GM18868 (cell line): ENCODE data around the gene PSMD8.
"Not testable (repeated sequence)": the region's sequence is repeated elsewhere in the genome, so short reads cannot be mapped to it uniquely, and the experiment has no call there.

Source experiments
- ATAC-seq: cut with Tn5 transposase; IDR thresholded peaks from one replicate; pipeline ENCODE4 v1.9.1; 2021; ENCODE audit warnings: mild to moderate bottlenecking, moderate library complexity; ENCODE audit not compliant: unreplicated experiment

PSMD8 gene

DNA sequence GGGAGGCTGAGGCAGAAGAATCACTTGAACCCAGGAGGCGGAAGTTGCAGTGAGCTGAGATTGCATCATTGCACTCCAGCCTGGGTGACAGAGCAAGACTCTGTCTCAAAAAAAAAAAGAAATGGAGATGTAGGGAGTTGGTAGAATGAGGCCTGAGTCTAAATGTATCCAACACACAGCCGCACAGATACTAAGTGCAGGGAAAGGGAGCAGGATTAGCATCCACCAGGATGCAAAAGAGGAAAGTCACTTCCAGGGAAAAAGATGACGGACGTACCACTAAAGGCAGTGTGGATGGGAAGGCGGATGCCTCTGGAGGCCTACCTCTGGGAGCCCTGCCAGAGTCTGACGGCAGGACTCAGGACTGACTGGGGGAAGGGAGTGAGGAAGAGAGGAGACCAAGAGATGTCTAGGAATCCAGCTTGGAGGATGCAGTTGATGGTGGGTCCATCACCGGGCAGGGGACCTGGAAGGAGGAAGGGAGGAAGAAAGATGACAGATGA is 35.3 kb downstream of the PSMD8 start:
- no peak for ATAC-seq

- not testable (repeated sequence) for ATAC-seq
These were observed 36.0 kb downstream of the PSMD8 start for GRCh38 chr19:38410407-38410806.

DNA sequence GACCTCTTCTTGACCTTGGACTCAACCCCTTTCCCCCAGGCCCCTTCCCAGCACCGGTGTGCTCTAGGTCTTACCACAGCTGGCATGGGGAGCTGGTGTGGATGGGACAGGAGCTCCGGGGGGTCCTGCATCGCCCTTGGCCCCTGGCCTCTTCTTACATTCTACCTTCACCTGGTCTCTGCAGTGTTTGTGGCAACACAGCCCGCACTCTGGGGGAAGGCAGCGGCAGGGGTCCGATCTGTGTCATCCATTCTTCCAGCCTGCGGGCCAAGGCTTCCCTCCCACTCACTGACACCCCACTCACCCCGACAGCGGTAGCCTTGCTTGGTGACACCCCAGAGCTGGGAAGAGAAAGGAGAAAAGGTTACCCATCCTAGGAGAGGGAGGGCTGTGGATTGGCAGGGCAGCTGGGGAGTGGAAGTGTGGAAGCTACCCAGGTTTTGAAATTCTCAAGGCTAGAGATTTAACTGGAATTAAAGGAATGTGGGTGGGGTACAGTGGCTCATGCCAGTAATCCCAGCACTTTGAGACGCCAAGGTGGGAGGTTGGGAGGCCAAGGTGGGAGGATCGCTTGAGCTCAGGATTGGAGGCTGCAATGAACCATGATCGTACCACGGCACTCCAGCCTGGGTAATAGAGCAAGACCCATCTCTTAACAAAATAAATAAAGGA is 36.8 kb downstream of the PSMD8 start:
- no peak for ATAC-seq

DNA sequence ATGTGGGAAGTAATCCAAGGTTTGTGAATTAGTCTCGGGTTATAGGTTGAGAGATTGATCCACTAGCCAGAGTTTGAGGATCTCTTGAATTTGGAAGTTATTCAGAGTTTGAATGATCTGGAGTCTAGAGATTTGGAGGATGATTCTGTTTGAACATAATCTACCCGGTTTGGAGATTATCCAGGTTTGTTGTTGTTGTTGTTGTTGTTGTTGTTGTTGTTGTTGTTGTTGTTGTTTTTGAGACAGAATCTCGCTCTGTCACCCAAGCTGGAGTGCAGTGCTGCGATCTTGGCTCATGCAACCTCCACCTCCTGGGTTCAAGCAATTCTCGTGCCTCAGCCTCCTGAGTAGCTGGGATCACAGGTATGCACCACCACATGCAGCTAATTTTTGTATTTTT is 37.5 kb downstream of the PSMD8 start:
- ATAC-seq = not testable (repeated sequence)

GRCh38 chr19:38412491-38412890 is 38.1 kb downstream of the PSMD8 start:
- ATAC-seq = no peak

GRCh38 chr19:38412961-38413360 is 38.6 kb downstream of the PSMD8 start:
- ATAC-seq = no peak

GRCh38 chr19:38413416-38413815 is 39.0 kb downstream of the PSMD8 start:
- no peak for ATAC-seq

DNA sequence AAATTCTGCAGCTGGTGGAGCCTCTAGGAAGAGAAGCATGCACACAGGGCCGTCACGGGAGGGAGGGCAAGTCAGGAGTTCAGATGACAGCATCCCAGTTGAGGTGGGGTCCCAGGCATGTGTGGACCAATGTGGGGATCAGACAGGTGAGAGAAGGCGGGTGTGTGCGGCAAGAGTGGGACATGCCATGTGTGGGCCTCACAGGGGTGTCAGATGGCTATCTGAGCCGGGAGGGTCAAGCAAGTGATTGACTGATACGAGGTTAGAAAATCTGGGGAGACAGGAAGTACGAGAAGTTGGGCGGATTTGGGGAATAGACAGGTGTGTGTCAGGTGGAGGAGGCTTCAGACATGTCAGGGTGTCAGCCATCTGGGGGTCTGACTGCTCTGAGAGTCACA is 42.8 kb downstream of the PSMD8 start:
- no peak for ATAC-seq

- ATAC-seq = no peak
These were observed 43.5 kb downstream of the PSMD8 start for GRCh38 chr19:38417544-38418506.

- no peak for ATAC-seq
These were observed 46.6 kb downstream of the PSMD8 start for GRCh38 chr19:38420935-38421334.

- no peak for ATAC-seq
These were observed 47.5 kb downstream of the PSMD8 start for GRCh38 chr19:38421856-38422255.

DNA sequence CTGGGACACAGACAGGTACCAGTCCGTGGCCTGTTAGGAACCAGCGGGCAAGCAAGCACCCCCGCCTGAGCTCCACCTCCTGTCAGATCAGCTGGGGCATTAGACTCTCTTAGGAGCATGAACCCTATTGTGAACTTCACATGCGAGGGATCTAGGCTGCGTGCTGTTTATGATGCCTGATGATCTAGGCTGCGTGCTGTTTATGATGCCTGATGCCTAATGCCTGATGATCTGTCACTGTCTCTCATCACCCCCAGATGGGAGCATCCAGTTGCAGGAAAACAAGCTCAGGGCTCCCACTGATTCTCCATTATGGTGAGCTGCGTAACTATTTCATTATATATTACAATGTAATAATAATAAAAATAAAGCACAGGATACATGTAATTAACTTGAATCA is 48.1 kb downstream of the PSMD8 start:
- ATAC-seq = no peak

DNA sequence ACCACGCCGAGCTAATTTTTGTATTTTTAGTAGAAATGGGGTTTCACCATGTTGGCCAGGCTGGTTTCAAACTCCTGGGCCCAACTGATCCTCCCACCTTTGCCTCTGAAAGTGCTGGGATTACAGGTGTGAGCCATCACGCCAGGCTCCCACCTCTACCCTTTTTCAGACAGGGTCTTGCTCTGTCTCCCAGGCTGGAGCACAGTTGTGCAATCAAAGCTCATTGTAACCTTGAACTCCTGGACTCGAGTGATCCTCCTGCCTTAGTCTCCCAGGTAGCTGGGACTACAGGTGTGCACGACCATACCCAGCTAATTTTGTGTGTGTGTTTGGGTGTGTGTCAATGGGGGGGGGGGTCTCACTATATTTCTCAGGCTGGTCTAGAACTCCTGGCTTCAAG is 49.9 kb downstream of the PSMD8 start:
- no peak for ATAC-seq

GRCh38 chr19:38425222-38425809 is 50.9 kb downstream of the PSMD8 start:
- ATAC-seq = no peak

DNA sequence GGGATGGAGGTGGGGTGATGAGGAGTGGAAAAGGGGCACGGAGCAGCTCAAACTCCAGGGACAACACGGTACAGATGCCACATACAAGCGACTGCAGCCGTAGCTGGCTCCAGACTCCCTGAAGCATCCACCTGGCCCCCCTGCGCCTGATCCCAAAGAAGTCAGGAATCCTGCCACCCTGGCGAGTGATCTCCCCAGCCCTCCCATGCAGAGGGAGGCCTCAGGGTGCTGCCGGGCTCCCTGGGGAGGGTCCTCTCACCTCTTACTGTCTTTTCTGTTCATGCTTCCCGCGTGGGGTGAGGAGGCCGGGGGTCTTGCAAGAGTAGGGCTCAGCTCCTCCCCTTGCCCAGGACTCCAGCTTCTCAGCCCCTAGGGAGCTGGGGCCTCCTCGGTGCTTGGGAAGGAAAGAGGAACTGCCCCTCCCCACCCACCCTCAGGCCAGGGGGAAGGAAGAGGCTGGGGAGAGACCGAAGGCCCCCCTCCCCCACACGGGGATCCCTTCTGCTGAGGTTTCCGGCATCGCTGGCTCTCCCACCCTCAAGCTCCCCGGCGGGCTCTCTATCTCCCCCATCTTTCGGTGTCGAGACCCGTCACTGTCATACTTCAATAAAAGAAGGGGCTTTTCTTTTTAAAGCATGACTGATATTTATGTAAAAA is 51.6 kb downstream of the PSMD8 start, which contains the start of gene RASGRP4:
Gene RASGRP4, minus strand, starts transcription at position 410 of the 657 bp plus-strand sequence. Its CDS starts 128 bp downstream, at position 282.
- no peak for ATAC-seq

DNA sequence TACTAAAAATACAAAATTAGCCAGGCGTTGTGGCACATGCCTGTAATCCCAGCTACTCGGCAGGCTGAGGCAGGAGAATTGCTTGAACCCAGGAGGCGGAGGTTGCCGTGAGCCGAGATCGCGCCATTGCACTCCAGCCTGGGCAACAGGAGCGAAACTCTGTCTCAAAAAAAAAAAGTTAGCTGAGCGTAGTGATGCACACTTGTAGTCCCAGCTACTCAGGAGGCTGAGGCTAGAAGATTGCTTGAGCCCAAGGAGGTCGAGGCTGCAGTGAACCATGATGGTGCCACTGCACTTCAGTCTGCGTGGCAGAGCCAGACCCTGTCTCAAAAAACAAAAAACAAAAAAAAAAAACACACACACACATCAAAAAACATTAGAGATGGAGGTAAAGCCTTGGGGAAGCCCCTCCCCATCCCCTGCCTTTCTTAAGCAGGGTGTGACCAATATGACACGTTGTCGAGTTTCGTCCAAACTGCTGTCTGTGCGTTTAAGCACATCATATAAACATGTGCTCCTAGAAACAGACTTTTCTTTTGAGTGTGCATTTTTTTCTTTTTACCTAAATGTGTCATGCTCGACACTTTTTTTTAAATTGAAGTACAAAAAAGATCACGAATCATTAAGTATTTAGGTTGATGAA is 52.8 kb downstream of the PSMD8 start:
- ATAC-seq = not testable (repeated sequence)

DNA sequence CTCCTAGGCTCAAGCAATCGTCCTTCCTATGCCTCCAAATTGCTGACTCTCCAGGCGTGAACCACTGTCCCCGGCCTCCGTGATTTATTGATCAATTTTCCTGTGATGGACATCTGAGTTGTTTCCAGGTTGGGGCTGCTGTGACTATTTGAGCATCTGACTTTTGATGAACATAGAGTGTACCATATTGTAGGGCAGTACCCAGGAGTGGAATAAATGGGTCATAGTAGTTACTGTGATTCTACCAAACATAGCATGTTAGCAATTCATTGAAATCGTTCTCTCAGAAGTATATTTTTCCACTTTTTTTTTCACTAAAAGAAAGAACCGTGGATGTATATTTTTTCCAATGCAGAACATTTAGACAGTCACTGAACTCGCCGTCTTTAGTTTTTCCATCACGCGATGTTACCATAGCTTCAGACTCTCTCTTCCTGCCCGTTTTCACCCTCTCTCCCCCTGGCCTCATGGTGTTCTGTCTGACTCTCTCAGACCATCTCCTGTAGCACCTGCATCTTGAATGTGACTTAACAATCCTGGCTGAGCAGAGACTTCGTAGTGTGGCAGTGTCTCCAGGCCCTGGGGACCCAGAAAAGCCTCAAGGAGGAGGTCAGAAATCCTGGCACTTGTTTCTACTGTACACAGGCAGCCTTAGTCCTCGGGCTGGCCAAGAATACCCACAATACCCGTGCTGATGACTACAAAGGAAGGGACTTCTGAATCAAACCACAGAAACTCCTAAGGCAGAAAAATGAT is 54.9 kb downstream of the PSMD8 start:
- ATAC-seq = no peak

DNA sequence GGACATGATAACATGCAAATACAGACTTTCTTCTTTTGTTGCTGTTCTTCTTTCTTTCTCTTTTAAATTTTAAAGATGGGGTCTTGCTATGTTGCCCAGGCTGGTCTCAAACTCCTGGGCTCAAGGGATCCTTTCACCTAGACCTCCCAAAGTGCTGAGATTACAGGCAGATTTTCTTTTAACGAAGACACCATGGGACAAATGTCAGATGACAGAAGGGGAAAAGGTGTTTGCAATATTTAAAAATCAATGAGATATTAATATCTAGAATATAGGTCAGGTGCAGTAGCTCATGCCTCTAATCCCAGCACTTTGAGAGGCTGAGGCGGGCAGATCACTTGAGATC is 55.4 kb downstream of the PSMD8 start:
- no peak for ATAC-seq

- ATAC-seq = no peak
These were observed 56.6 kb downstream of the PSMD8 start for GRCh38 chr19:38430931-38431330.

DNA sequence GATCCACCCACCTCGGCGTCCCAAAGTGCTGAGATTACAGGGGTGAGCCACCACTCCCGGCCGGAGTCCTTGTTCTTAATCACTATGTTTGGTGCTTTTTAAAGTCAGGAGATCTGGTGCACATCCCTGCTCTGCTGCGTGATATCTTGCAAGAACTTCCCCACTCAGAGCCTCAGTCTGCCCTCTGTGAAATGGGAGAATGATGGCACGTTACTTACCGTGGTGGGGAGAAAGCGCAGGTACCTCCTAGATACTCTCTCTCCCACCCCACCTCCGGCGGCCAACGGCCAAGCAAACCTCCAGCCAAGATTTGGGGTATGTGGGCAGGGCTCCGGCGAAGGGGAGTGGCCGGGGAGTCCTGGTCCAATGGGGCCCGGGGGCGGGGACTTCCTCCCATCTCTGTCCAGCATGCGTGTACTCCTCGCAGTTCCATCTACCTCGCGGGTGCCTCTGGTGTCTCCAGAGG is 58.9 kb downstream of the PSMD8 start, which contains the start of gene RYR1:
Gene RYR1, plus strand, starts transcription at position 424 of the 466 bp plus-strand sequence. CDS start 139 bp downstream, outside the sequence.
- ATAC-seq = no peak
